ENCODE measurements around the gene DDIT3. TPM values are rescaled to one million over a fixed set of nuclear protein-coding genes. Genes with fewer than 3 reads are reported as not detected.

DDIT3 gene
- total RNA-seq, 1 experiment from 2014 or later, result 14.1 TPM

DNA sequence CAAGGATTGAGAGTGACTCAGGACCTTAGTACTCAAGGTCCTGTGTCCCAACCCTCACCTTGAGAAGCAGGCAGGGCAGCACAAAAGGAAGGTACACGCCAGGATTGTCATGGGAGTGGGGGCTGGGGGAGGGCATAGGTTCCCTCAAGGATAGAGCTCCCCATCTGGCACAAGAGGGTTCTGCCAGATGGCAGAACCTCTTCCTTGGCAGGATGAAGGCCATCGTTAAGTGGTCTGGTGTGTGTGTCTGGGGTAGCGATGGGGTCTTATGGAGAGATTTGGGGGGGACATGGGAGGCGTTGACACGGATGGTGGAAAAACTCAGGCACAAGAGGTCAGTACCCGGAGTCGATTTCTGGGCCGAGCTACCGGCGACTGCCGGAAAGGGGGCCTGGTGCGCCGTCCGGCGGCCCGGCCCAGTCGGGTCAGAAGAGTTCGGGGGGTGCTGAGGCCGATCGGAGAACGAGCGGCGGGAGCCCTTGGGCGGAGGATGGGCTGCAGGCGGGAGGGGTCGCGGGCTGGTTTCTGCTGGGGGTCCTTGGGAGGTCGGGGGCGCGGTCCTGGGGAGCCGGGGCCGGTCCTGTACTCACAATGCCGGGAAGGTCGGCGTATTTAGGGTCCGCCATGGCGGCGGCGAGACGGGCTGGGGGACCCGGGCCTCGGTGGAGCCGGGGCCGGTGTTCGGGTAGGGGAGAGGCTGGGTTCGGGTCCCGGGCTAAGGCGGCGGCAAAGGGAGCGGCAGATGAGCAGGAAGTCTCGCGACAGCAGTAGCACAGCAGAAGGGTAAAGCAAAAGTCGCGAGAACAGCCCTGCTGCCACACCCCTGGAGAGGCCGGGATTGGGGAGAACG, 26.3 kb upstream of the DDIT3 start, which contains the start of gene DCTN2:
Gene DCTN2, minus strand, starts transcription at position 755 of the 850 bp plus-strand sequence. Its CDS starts 129 bp downstream, at position 626.
- no peaks in the 10 kb centered on the region; the same call in 1 of the 2 replicates for H3K27me3 ChIP-seq (ENCODE audit: insufficient read depth, low read length)
- H4K5ac ChIP-seq (ENCODE audit: insufficient read length, low read depth, low read length), result no peak within 1 kb of the TSS
- H4K91ac ChIP-seq (ENCODE audit: insufficient read length, low read depth, low read length), result no peak within 1 kb of the TSS
- no peak within 1 kb of the TSS for H2BK120ac ChIP-seq (ENCODE audit: low read depth, low read length, poor library complexity, severe bottlenecking)
- H4K20me1 ChIP-seq (ENCODE audit: control insufficient read depth, insufficient read depth, insufficient read length), result no peaks in the 10 kb centered on the region
- peak within 1 kb of the TSS; percentile 89 for H3K14ac ChIP-seq (ENCODE audit: insufficient read depth, low read length)
- peaks cover 22% of the 10 kb centered on the region for H3K27me3 Mint-ChIP-seq (ENCODE audit: low read depth)
- H3K4me1 ChIP-seq (ENCODE audit: insufficient read depth, low read length), result peaks cover 11% of the 10 kb centered on the region
- H3K4ac ChIP-seq (ENCODE audit: low read depth, low read length), result no peak within 1 kb of the TSS
- H2BK15ac ChIP-seq (ENCODE audit: low read depth, low read length), result no peak within 1 kb of the TSS
- H3K4me2 ChIP-seq (ENCODE audit: insufficient read depth, insufficient read length, low read length), result peak within 1 kb of the TSS; percentile 73
- H2AFZ ChIP-seq (ENCODE audit: low read length), result no peak within 1 kb of the TSS
- peaks cover 33 to 42% of the 10 kb centered on the region in 2 experiments for H3K4me1 Mint-ChIP-seq
- H3K79me2 ChIP-seq (ENCODE audit: insufficient read depth, low read length), result no peaks in the 10 kb centered on the region; the same call in 1 of the 2 replicates
- H3K79me1 ChIP-seq (ENCODE audit: insufficient read depth, low read depth, low read length, poor library complexity, severe bottlenecking), result peaks cover 14% of the 10 kb centered on the region
- H2BK5ac ChIP-seq (ENCODE audit: insufficient read length, low read length), result no peak within 1 kb of the TSS
- no peak within 1 kb of the TSS for H2BK20ac ChIP-seq (ENCODE audit: low read depth, low read length, poor library complexity, severe bottlenecking)
- peak within 1 kb of the TSS; percentile 25 to 99 (median 57); a peak in 6 of 7 replicates for H3K27ac Mint-ChIP-seq
- peaks cover 0 to 16% (median 9%) of the 10 kb centered on the region in 3 experiments; a peak in 5 of 7 replicates for H3K36me3 Mint-ChIP-seq (ENCODE audit: insufficient read depth in 1 of 3, low read depth in 3 of 3)
- no peak within 1 kb of the TSS for H3K23ac ChIP-seq (ENCODE audit: insufficient read length, low read depth, low read length)
- DNase-seq, result peak; percentile 99
- no peak within 1 kb of the TSS for H2BK12ac ChIP-seq (ENCODE audit: insufficient read length, low read depth, low read length)
- peak within 1 kb of the TSS; percentile 98 to 99 for H3K4me3 Mint-ChIP-seq
- no peak within 1 kb of the TSS for H3K56ac ChIP-seq (ENCODE audit: insufficient read length, low read depth, low read length)
- TF ChIP-seq, protein P1, sequence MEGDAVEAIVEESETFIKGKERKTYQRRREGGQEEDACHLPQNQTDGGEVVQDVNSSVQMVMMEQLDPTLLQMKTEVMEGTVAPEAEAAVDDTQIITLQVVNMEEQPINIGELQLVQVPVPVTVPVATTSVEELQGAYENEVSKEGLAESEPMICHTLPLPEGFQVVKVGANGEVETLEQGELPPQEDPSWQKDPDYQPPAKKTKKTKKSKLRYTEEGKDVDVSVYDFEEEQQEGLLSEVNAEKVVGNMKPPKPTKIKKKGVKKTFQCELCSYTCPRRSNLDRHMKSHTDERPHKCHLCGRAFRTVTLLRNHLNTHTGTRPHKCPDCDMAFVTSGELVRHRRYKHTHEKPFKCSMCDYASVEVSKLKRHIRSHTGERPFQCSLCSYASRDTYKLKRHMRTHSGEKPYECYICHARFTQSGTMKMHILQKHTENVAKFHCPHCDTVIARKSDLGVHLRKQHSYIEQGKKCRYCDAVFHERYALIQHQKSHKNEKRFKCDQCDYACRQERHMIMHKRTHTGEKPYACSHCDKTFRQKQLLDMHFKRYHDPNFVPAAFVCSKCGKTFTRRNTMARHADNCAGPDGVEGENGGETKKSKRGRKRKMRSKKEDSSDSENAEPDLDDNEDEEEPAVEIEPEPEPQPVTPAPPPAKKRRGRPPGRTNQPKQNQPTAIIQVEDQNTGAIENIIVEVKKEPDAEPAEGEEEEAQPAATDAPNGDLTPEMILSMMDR (conservative IDR thresholded peaks at IDR 0.05), result no peak; the same call in 2 of the 3 replicates
- H3K18ac ChIP-seq (ENCODE audit: insufficient read length, low read depth, low read length), result no peak within 1 kb of the TSS
- no peak within 1 kb of the TSS for H3T11ph ChIP-seq (ENCODE audit: low read length)
- H3K23me2 ChIP-seq (ENCODE audit: insufficient read length, low read depth, low read length, poor library complexity, severe bottlenecking), result peaks cover 16% of the 10 kb centered on the region
- no peak within 1 kb of the TSS for H4K8ac ChIP-seq (replicated peaks; ENCODE audit: insufficient read length, low read depth, low read length)
- no peak within 1 kb of the TSS for H3K27ac ChIP-seq (ENCODE audit: insufficient read length, low read depth, low read length)
- peak within 1 kb of the TSS; percentile 84 for H3K9ac ChIP-seq (ENCODE audit: extremely low read depth, insufficient read length, low read length)
- no peak within 1 kb of the TSS for H2AK5ac ChIP-seq (ENCODE audit: insufficient read length, low read length)
- WGBS (ENCODE audit: extremely low coverage, insufficient read length, low lambda C conversion rate), result no CpG with 5 or more reads among the region's 56 CpGs
- no peaks in the 10 kb centered on the region for H3K9me3 ChIP-seq (ENCODE audit: control insufficient read depth, low read depth, low read length)
- H3K9me3 Mint-ChIP-seq, result no peaks in the 10 kb centered on the region

Data from H9 (cell line).